Upper lobe of right lung (tissue), 1 donor: ENCODE measurements around the gene KCNH4. TPM values are rescaled to one million over a fixed set of nuclear protein-coding genes. Genes with fewer than 3 reads are reported as not detected.

Experiments used
- ATAC-seq: fragments of 200-7000 bp; cut with Tn5 transposase; one replicate; pipeline ENCODE4 v1.9.1; 2020; ENCODE audit warnings: mild to moderate bottlenecking, moderate library complexity
- DNase-seq: peaks from one replicate; pipeline ENCODE4 v3.0.0-alpha.2; 2020
- H3K27ac ChIP-seq: fragments of 200-600 bp; one replicate; pipeline ENCODE4 v1.8.0; 2022
- H3K27me3 ChIP-seq: fragments of 200-600 bp; one replicate; pipeline ENCODE4 v1.8.0; 2022; ENCODE audit warnings: mild to moderate bottlenecking
- H3K36me3 ChIP-seq: fragments of 200-600 bp; one replicate; pipeline ENCODE4 v1.8.0; 2022
- H3K4me1 ChIP-seq: fragments of 200-600 bp; one replicate; pipeline ENCODE4 v1.8.0; 2022
- H3K4me3 ChIP-seq: fragments of 200-600 bp; one replicate; pipeline ENCODE4 v1.8.0; 2022; ENCODE audit warnings: mild to moderate bottlenecking
- H3K9me3 ChIP-seq: fragments of 200-600 bp; one replicate; pipeline ENCODE4 v1.8.0; 2022
- intact Hi-C: fragments of 100-400 bp; cut with DNase I; formaldehyde crosslinking; loops from one replicate; pipeline ENCODE4 v1.11.0; 2022
- total RNA-seq: library from RNA; stranded (reverse); fragmentation: NEBNext Ultra II Directional; extraction: Animal tissue kit (Norgen Biotek cat#: 25700); gene quantifications from one replicate; pipeline ENCODE4 v1.2.1, GENCODE V29; 2021
- TF ChIP-seq, protein P1 (sequence below): fragments of 200-600 bp; IDR thresholded peaks from one replicate; pipeline ENCODE4 v1.8.0; 2022; ENCODE audit warnings: antibody characterized with exemption
- donor health status: DM: no; HTN: yes; CAD: no; lungs with severe emphysema.

KCNH4 gene
- total RNA-seq, 1 donor from 2014 or later, result 0.26 TPM

DNA sequence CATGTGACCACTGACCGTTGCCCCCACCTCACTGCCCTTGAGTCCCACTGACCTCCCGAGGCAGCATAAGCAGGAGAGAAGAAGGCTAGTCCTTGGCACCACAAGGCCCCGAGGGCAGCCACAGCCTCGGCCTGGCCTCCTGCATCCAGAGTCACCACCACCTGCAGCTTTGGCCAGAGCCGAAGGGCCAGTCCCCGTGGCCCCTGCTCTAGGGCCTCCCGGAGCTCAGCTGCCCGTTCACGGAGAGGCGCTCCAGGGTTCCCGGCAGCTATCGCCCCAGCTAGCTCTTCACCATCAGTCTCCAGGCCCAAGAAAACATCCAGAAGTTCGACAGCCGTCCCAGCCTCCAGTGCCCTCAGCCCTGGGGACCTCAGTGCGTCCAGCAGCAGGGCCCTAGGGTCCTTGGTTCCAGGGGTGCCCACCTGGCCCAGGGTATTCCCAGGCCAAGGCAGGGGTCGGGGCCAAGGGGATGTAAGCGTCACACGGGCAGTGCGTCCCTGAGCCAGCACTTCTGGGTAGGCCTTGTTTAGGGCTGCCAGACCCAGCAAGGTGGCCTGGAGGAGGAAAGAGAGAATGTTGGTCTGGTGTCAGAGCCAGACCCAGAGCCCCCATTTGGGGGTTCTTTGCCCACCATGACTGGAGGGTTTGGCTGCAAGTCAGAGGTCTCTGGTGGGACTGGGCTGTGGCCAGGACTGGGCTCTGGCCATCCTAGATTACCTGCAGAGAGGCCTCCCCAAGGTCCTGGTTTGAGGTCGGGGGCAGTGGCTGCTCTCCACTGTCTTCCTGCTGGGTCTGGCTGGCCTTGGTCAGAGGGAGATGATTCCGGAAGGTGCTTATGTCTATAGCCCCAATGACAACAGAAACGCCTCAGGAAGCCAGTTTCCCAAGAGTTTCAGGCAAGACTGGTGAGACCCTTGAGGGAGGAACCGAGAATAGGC lies 11.5 kb upstream of the KCNH4 start:
- TF ChIP-seq, protein P1, sequence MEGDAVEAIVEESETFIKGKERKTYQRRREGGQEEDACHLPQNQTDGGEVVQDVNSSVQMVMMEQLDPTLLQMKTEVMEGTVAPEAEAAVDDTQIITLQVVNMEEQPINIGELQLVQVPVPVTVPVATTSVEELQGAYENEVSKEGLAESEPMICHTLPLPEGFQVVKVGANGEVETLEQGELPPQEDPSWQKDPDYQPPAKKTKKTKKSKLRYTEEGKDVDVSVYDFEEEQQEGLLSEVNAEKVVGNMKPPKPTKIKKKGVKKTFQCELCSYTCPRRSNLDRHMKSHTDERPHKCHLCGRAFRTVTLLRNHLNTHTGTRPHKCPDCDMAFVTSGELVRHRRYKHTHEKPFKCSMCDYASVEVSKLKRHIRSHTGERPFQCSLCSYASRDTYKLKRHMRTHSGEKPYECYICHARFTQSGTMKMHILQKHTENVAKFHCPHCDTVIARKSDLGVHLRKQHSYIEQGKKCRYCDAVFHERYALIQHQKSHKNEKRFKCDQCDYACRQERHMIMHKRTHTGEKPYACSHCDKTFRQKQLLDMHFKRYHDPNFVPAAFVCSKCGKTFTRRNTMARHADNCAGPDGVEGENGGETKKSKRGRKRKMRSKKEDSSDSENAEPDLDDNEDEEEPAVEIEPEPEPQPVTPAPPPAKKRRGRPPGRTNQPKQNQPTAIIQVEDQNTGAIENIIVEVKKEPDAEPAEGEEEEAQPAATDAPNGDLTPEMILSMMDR, result no peak
- Histone ChIP-seq H3K4me1 (peaks cover 15% of the 10 kb centered on the region), H3K27me3 (no peaks in the 10 kb centered on the region), H3K36me3 (no peaks in the 10 kb centered on the region), H3K27ac (no peak overlapping the region), H3K9me3 (no peaks in the 10 kb centered on the region), H3K4me3 (peak overlapping the region; percentile 92)
- no peak for ATAC-seq
- intact Hi-C loops, result no loop called here
- DNase-seq, result no peak

DNA sequence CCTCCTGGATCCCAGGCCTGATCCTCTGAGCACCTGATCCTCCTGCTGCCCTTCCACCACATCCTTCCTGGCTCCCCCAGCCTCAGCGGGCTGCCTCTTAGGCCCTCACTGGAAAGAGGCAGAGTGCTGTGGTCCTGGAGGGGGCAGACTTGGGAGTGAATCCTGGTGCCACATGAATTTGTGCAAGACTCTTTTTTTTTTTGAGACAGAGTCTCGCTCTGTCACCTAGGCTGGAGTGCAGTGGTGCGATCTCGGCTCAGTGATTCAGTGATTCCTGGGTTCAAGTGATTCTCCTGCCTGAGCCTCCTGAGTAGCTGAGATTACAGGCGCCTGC lies 10.3 kb upstream of the KCNH4 start:
- TF ChIP-seq, protein P1, result no peak
- Histone ChIP-seq H3K27me3 (no peaks in the 10 kb centered on the region), H3K4me1 (peaks cover 15% of the 10 kb centered on the region), H3K9me3 (no peaks in the 10 kb centered on the region), H3K36me3 (no peaks in the 10 kb centered on the region), H3K27ac (no peak overlapping the region), H3K4me3 (no peak overlapping the region)
- intact Hi-C loops, result no loop called here
- DNase-seq (no peak), ATAC-seq (no peak)

- DNase-seq (no peak), ATAC-seq (no peak)
- no peak overlapping the region for H3K27ac ChIP-seq
- intact Hi-C loops, result no loop called here
- H3K9me3 ChIP-seq, result no peaks in the 10 kb centered on the region
- H3K4me1 ChIP-seq, result peaks cover 15% of the 10 kb centered on the region
- no peaks in the 10 kb centered on the region for H3K27me3 ChIP-seq
- TF ChIP-seq, protein P1, result no peak
- H3K4me3 ChIP-seq, result no peak overlapping the region
- no peaks in the 10 kb centered on the region for H3K36me3 ChIP-seq
Measured at GRCh38 chr17:42190491-42191274, 9.7 kb upstream of the KCNH4 start.

- TF ChIP-seq, protein P1, result no peak
- DNase-seq (no peak), ATAC-seq (no peak)
- H3K9me3 ChIP-seq, result no peaks in the 10 kb centered on the region
- H3K27ac ChIP-seq, result no peak overlapping the region
- intact Hi-C loops, result no loop called here
- no peaks in the 10 kb centered on the region for H3K36me3 ChIP-seq
- no peak overlapping the region for H3K4me3 ChIP-seq
- H3K4me1 ChIP-seq, result peaks cover 17% of the 10 kb centered on the region
- no peaks in the 10 kb centered on the region for H3K27me3 ChIP-seq
Measured at GRCh38 chr17:42189651-42189965, 8.7 kb upstream of the KCNH4 start.

- Histone ChIP-seq H3K4me1 (peaks cover 19% of the 10 kb centered on the region), H3K9me3 (no peaks in the 10 kb centered on the region), H3K27ac (no peak overlapping the region), H3K4me3 (no peak overlapping the region), H3K27me3 (no peaks in the 10 kb centered on the region), H3K36me3 (no peaks in the 10 kb centered on the region)
- ATAC-seq, result peak; percentile 4
- TF ChIP-seq, protein P1, result no peak
- DNase-seq, result no peak
- intact Hi-C loops, result no loop called here
Measured at GRCh38 chr17:42188749-42189650, 8.1 kb upstream of the KCNH4 start.
